H1 (cell line): ENCODE data around the gene NELFB. TPM values are rescaled to one million over a fixed set of nuclear protein-coding genes. Genes with fewer than 3 reads are reported as not detected.

ENCODE experiments used
- CTCF ChIA-PET: fragments of 300-600 bp; sonication (Branson Sonifier 250); formaldehyde crosslinking; loops from one replicate; lab custom pipeline; 2021; ENCODE audit not compliant: partially characterized antibody; lab: Charles Lee
- POLR2A ChIA-PET: fragments of 300-600 bp; sonication (Branson Sonifier 250); formaldehyde crosslinking; loops from one replicate; lab custom pipeline; 2021; ENCODE audit warnings: inconsistent platforms; ENCODE audit not compliant: partially characterized antibody; lab: Charles Lee
- DNase-seq, 2 experiments: peaks; one replicate each; pipeline versions ENCODE4 v3.0.0 to v3.0.0-alpha.2; 2010 to 2022; ENCODE audit warnings: low spot score in 2 of 2, low read depth in 1 of 2, mixed read lengths in 1 of 2
- FAIRE-seq: peaks from 2 replicates; lab custom pipeline; 2011; peaks lifted over from hg19 to GRCh38; lab: Jason Lieb, UNC
- H2AFZ ChIP-seq: 2 replicates; pipeline ENCODE4 v1.8.1; 2012; ENCODE audit warnings: low read length, inconsistent platforms
- H2AK5ac ChIP-seq: 2 replicates; pipeline ENCODE4 v1.6.1; 2013; ENCODE audit warnings: low read depth, low read length
- H2BK120ac ChIP-seq: replicated peaks from 2 replicates; pipeline ENCODE3; 2013; ENCODE audit warnings: low read depth, low read length, inconsistent platforms
- H2BK12ac ChIP-seq: 2 replicates; pipeline ENCODE4 v1.6.1; 2013; ENCODE audit warnings: low read depth, low read length
- H2BK15ac ChIP-seq: 2 replicates; pipeline ENCODE4 v1.6.1; 2013; ENCODE audit warnings: low read length
- H2BK20ac ChIP-seq: 2 replicates; pipeline ENCODE4 v1.6.1; 2013; ENCODE audit warnings: low read length
- H2BK5ac ChIP-seq: 2 replicates; pipeline ENCODE4 v1.6.1; 2013; ENCODE audit warnings: low read depth, low read length
- H3K14ac ChIP-seq: 2 replicates; pipeline ENCODE4 v1.6.1; 2013; ENCODE audit warnings: inconsistent platforms; ENCODE audit not compliant: insufficient read length
- H3K18ac ChIP-seq: 2 replicates; pipeline ENCODE4 v1.6.1; 2013; ENCODE audit warnings: low read length; ENCODE audit errors: extremely low read depth
- H3K23ac ChIP-seq: 2 replicates; pipeline ENCODE4 v1.6.1; 2013; ENCODE audit warnings: inconsistent platforms; ENCODE audit not compliant: insufficient read length
- H3K23me2 ChIP-seq: 2 replicates; pipeline ENCODE4 v1.6.1; 2013; ENCODE audit warnings: low read depth, low read length
- H3K27ac ChIP-seq: 2 replicates; pipeline ENCODE4 v1.6.1; 2011; ENCODE audit warnings: low read depth, low read length, inconsistent platforms
- H3K27me3 ChIP-seq, 4 experiments: replicated peaks in 1 of 4; 1 replicate in 1 of 4; 2 replicates in 3 of 4; pipeline versions ENCODE4 v1.6.1 to v1.8.1; 2011 to 2013; ENCODE audit warnings: low read length in 3 of 4, mild to moderate bottlenecking in 3 of 4, inconsistent platforms in 2 of 4, mixed read lengths in 2 of 4, moderate library complexity in 1 of 4; ENCODE audit not compliant: control insufficient read depth in 3 of 4, insufficient read depth in 3 of 4; ENCODE audit errors: extremely low read depth in 1 of 4
- H3K36me3 ChIP-seq, 4 experiments: 2 replicates each; pipeline versions ENCODE4 v1.6.1 to v1.8.1; 2011 to 2013; ENCODE audit warnings: mild to moderate bottlenecking in 4 of 4, low read length in 3 of 4, moderate library complexity in 2 of 4, control low read depth in 1 of 4, inconsistent platforms in 1 of 4; ENCODE audit not compliant: insufficient read depth in 4 of 4, control insufficient read depth in 2 of 4
- H3K4ac ChIP-seq: replicated peaks from 2 replicates; pipeline ENCODE3; 2013; ENCODE audit warnings: low read length, low read depth, mixed read lengths, inconsistent platforms; ENCODE audit not compliant: insufficient read length
- H3K4me1 ChIP-seq, 4 experiments: replicated peaks in 1 of 4; 1 replicate in 1 of 4; 2 replicates in 3 of 4; pipeline versions ENCODE4 v1.6.1 to v1.8.1; 2011 to 2013; ENCODE audit warnings: low read length in 3 of 4, inconsistent platforms in 2 of 4, mixed read lengths in 1 of 4; ENCODE audit not compliant: insufficient read depth in 4 of 4, control insufficient read depth in 3 of 4
- H3K4me2 ChIP-seq, 2 experiments: 2 replicates each; pipeline versions ENCODE4 v1.6.1 to v1.8.1; 2011 to 2013; ENCODE audit warnings: low read depth in 2 of 2, low read length in 2 of 2, control low read depth in 1 of 2, inconsistent platforms in 1 of 2, mild to moderate bottlenecking in 1 of 2; ENCODE audit not compliant: insufficient read depth in 1 of 2
- H3K4me3 ChIP-seq, 4 experiments: fragments of 200-600, 300-600 bp in 1 of 4; sonication (generic), shearing (Covaris generic), sonication (Bioruptor Twin) in 1 of 4; 2 replicates each; pipeline versions ENCODE4 v1.5.1 to v1.8.1; 2011 to 2016; ENCODE audit warnings: low read length in 4 of 4, low read depth in 3 of 4, control low read depth in 2 of 4, inconsistent platforms in 2 of 4, mild to moderate bottlenecking in 2 of 4, mixed read lengths in 1 of 4, moderate library complexity in 1 of 4; ENCODE audit not compliant: insufficient read depth in 2 of 4; ENCODE audit errors: extremely low read depth in 1 of 4
- H3K56ac ChIP-seq: replicated peaks from 2 replicates; pipeline ENCODE3; 2013; ENCODE audit warnings: low read depth, mild to moderate bottlenecking, mixed read lengths, low read length, inconsistent platforms; ENCODE audit not compliant: insufficient read length
- H3K79me1 ChIP-seq: 2 replicates; pipeline ENCODE4 v1.6.1; 2013; ENCODE audit warnings: low read depth, low read length, control low read depth
- H3K79me2 ChIP-seq, 2 experiments: 2 replicates each; pipeline versions ENCODE4 v1.6.1 to v1.8.1; 2012 to 2013; ENCODE audit warnings: low read length in 2 of 2, mild to moderate bottlenecking in 2 of 2, inconsistent platforms in 1 of 2; ENCODE audit not compliant: insufficient read depth in 2 of 2, control insufficient read depth in 1 of 2
- H3K9ac ChIP-seq, 4 experiments: replicated peaks in 1 of 4; 1 replicate in 1 of 4; 2 replicates in 3 of 4; pipeline versions ENCODE4 v1.6.1 to v1.8.1; 2011 to 2013; ENCODE audit warnings: low read depth in 3 of 4, low read length in 3 of 4, control low read depth in 2 of 4, mild to moderate bottlenecking in 2 of 4, moderate library complexity in 2 of 4, inconsistent platforms in 1 of 4; ENCODE audit errors: extremely low read depth in 1 of 4
- H3K9me3 ChIP-seq, 2 experiments: 2 replicates each; pipeline versions ENCODE4 v1.6.1 to v1.8.1; 2012 to 2013; ENCODE audit warnings: mild to moderate bottlenecking in 2 of 2, moderate library complexity in 2 of 2, control low read depth in 1 of 2, inconsistent platforms in 1 of 2, low read depth in 1 of 2, low read length in 1 of 2, mixed read lengths in 1 of 2; ENCODE audit not compliant: insufficient read depth in 2 of 2
- H4K20me1 ChIP-seq, 2 experiments: replicated peaks in 1 of 2; 2 replicates each; pipeline versions ENCODE3 to v1.8.1; 2011 to 2013; ENCODE audit warnings: inconsistent platforms in 2 of 2, low read length in 2 of 2, mild to moderate bottlenecking in 1 of 2; ENCODE audit not compliant: insufficient read depth in 2 of 2, control insufficient read depth in 1 of 2
- H4K5ac ChIP-seq: 2 replicates; pipeline ENCODE4 v1.6.1; 2013; ENCODE audit warnings: low read length, low read depth, mixed read lengths, inconsistent platforms; ENCODE audit not compliant: insufficient read length
- H4K8ac ChIP-seq: 2 replicates; pipeline ENCODE4 v1.8.0; 2013; ENCODE audit warnings: mild to moderate bottlenecking, moderate library complexity, low read length, inconsistent platforms; ENCODE audit not compliant: insufficient read depth; ENCODE audit errors: extremely low read depth
- H4K91ac ChIP-seq: replicated peaks from 2 replicates; pipeline ENCODE3; 2013; ENCODE audit warnings: low read length, mixed read lengths, inconsistent platforms; ENCODE audit not compliant: insufficient read length
- NRF1 ChIP-seq: IDR thresholded peaks from 2 replicates; pipeline ENCODE4 v1.6.1; 2011; ENCODE audit warnings: mild to moderate bottlenecking, low read depth, low read length, improper control_type of control experiment
- POLR2AphosphoS5 ChIP-seq: IDR thresholded peaks from 2 replicates; pipeline ENCODE4 v1.6.1; 2011; ENCODE audit warnings: low read depth, low read length
- SUZ12 ChIP-seq: fragments of 200-600 bp; sonication (generic); IDR thresholded peaks from 2 replicates; pipeline ENCODE4 v1.6.1; 2012; ENCODE audit warnings: mild to moderate bottlenecking, inconsistent platforms, low read length, moderate library complexity, mixed read lengths
- ZNF274 ChIP-seq: IDR thresholded peaks from 2 replicates; pipeline ENCODE4 v1.7.0; 2012; ENCODE audit warnings: low read length, borderline replicate concordance; ENCODE audit errors: extremely low read depth
- WGBS, 2 experiments: shearing (Covaris generic) in 1 of 2; methylation state at CpG; one replicate each; pipeline versions ENCODE4 v1.1.6 to v1.1.7; 2013 to 2015; ENCODE audit warnings: low lambda C conversion rate in 2 of 2, mixed read lengths in 2 of 2, inconsistent platforms in 1 of 2, low coverage in 1 of 2, missing lambda C conversion rate in 1 of 2; ENCODE audit not compliant: insufficient replicate concordance in 2 of 2, insufficient coverage in 1 of 2, insufficient read length in 1 of 2; ENCODE audit errors: extremely low coverage in 1 of 2, missing lambda C conversion rate in 1 of 2; 5-methylcytosine and 5-hydroxymethylcytosine counted together
- polyA plus RNA-seq, 7 experiments: library from polyadenylated mRNA; depleted of rRNA in 3 of 7; stranded (reverse) in 5 of 7; unstranded in 2 of 7; fragments of >200 nt in 5 of 7; fragments of 200-250 nt in 2 of 7; gene quantifications; 1 replicate in 5 of 7; 2 replicates in 1 of 7; 4 replicates in 1 of 7; pipeline versions ENCODE4 v1.2.1 to v1.2.3, GENCODE V29; 2011 to 2013; ENCODE audit warnings: missing spikeins in 2 of 7, mixed read lengths in 2 of 7
- total RNA-seq: library from RNA; stranded (reverse); fragmentation: NEBNext Ultra II Directional; extraction: Animal tissue kit (Norgen Biotek cat#: 25700); gene quantifications from 2 replicates; pipeline ENCODE4 v1.2.1, GENCODE V29; 2021
- TF ChIP-seq, protein P1 (sequence below): IDR thresholded peaks from 2 replicates; pipeline ENCODE4 v1.6.1; 2011; ENCODE audit warnings: low read length, improper control_type of control experiment

NELFB gene
- total and polyA plus RNA-seq, 2 of the 8 experiments (the other 6 are each of a cell fraction or from before 2014, with no cell fraction given) = 57.6 to 78.0 TPM

DNA sequence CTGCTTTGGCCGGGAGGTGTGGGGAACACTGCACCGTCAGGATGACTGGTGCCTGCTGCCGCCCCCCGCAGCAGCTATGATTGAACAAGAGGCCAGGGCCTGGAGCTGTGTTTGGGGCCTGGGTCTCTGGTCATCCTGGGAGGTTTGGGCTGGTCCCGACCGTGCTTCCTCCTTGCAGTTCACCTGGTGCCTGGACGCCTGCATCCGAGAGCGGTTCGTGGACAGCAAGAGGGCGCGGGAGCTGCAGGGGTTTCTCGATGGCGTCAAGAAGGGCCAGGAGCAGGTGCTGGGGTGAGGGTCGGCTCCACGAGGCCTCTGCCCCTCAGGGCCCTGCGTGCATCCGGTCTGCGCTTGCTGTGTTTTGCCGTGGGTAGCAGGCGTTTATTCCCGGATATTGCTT lies 8.9 kb downstream of the NELFB start:
- Histone ChIP-seq H4K5ac (no peak overlapping the region), H3K18ac (no peak overlapping the region), H2BK15ac (no peak overlapping the region), H4K20me1 (peaks cover 0 to 10% of the 10 kb centered on the region in 2 experiments), H3K4me2 (no peak overlapping the region), H2BK12ac (no peak overlapping the region), H2AFZ (no peak overlapping the region), H3K9me3 (no peaks in the 10 kb centered on the region), H3K36me3 (peaks cover 7 to 36% (median 22%) of the 10 kb centered on the region in 4 experiments), H3K14ac (no peak overlapping the region), H3K27ac (no peak overlapping the region), H3K23me2 (no peaks in the 10 kb centered on the region), H3K27me3 (no peaks in the 10 kb centered on the region), H2BK20ac (no peak overlapping the region), H4K8ac (peak overlapping the region; percentile 62; the same call in 1 of the 2 replicates), H2AK5ac (no peak overlapping the region), H2BK120ac (no peak overlapping the region), H3K4ac (no peak overlapping the region), H3K9ac (no peak overlapping the region), H4K91ac (no peak overlapping the region), H3K79me1 (no peaks in the 10 kb centered on the region), H2BK5ac (peak overlapping the region; percentile 44; the same call in 1 of the 2 replicates), H3K23ac (no peak overlapping the region), H3K4me1 (no peaks in the 10 kb centered on the region), H3K79me2 (no peaks in the 10 kb centered on the region), H3K4me3 (no peak overlapping the region), H3K56ac (no peak overlapping the region)
- ChIA-PET CTCF (interaction anchor here (2.2 to 5.3 kb wide), 3 partner anchors 10 to 27 kb away, joined by 8 to 29 read pairs (median 10); a partner anchor contains a TSS), POLR2A (interaction anchor here (47.8 to 69.9 kb wide), 2 partner anchors 7 to 29 kb away, joined by 1462 read pairs; partner anchors contain the start of genes CYSRT1, NDOR1, NELFB and RNF208)
- FAIRE-seq = no peak
- TF ChIP-seq POLR2AphosphoS5 = no peak
- TF ChIP-seq, protein P1, sequence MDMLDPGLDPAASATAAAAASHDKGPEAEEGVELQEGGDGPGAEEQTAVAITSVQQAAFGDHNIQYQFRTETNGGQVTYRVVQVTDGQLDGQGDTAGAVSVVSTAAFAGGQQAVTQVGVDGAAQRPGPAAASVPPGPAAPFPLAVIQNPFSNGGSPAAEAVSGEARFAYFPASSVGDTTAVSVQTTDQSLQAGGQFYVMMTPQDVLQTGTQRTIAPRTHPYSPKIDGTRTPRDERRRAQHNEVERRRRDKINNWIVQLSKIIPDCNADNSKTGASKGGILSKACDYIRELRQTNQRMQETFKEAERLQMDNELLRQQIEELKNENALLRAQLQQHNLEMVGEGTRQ = no peak
- TF ChIP-seq ZNF274 = no peak
- TF ChIP-seq SUZ12 = no peak
- TF ChIP-seq NRF1 = no peak
- WGBS, 2 experiments = 95% methylated on average over 22 of the region's 22 CpGs; no CpG with 5 or more reads in 1 of the 2 experiments
- DNase-seq = no peak
